Lower leg skin (tissue), 4 donors: ENCODE measurements around the gene ISLR2. TPM values are rescaled to one million over a fixed set of nuclear protein-coding genes. Genes with fewer than 3 reads are reported as not detected.
"Not testable (repeated sequence)": the region's sequence is repeated elsewhere in the genome, so short reads cannot be mapped to it uniquely, and the experiment has no call there.

Experiments
- DNase-seq, 2 donors: peaks; one replicate each; pipeline ENCODE4 v3.0.0-alpha.2; 2019; ENCODE audit warnings: low spot score in 2 of 2
- H3K4me3 ChIP-seq: fragments of 200-600 bp; sonication (generic); 2 replicates; pipeline ENCODE4 v1.5.1; 2017; ENCODE audit warnings: mild to moderate bottlenecking, low read depth; ENCODE audit not compliant: poor library complexity, severe bottlenecking
- CTCF ChIP-seq, 3 donors: fragments of 450-650 bp; IDR thresholded peaks; one replicate each; pipeline ENCODE4 v1.5.1; 2016; ENCODE audit warnings: antibody characterized with exemption in 3 of 3, mild to moderate bottlenecking in 3 of 3, moderate library complexity in 2 of 3
- POLR2A ChIP-seq, 2 donors: fragments of 450-650 bp; IDR thresholded peaks; one replicate each; pipeline ENCODE4 v1.6.1; 2016 to 2017; ENCODE audit warnings: antibody characterized with exemption in 2 of 2, mild to moderate bottlenecking in 1 of 2, moderate library complexity in 1 of 2
- WGBS, 2 donors: methylation state at CpG; one replicate each; pipeline ENCODE4 v1.1.5; 2018; 5-methylcytosine and 5-hydroxymethylcytosine counted together
- intact Hi-C: fragments of 100-400 bp; cut with DNase I; formaldehyde crosslinking; loops from one replicate; pipeline ENCODE4 v1.15.0; 2023; ENCODE audit warnings: low total_unique reads
- total RNA-seq, 4 donors: library from RNA; depleted of rRNA; stranded (reverse); fragments of >200 nt; gene quantifications; one replicate each; pipeline ENCODE4 v1.1.0, GENCODE V29; 2016

The ISLR2 gene
- total RNA-seq, 4 donors from 2014 or later: 0.17 to 0.91 (median 0.39) TPM; not detected in 1

DNA sequence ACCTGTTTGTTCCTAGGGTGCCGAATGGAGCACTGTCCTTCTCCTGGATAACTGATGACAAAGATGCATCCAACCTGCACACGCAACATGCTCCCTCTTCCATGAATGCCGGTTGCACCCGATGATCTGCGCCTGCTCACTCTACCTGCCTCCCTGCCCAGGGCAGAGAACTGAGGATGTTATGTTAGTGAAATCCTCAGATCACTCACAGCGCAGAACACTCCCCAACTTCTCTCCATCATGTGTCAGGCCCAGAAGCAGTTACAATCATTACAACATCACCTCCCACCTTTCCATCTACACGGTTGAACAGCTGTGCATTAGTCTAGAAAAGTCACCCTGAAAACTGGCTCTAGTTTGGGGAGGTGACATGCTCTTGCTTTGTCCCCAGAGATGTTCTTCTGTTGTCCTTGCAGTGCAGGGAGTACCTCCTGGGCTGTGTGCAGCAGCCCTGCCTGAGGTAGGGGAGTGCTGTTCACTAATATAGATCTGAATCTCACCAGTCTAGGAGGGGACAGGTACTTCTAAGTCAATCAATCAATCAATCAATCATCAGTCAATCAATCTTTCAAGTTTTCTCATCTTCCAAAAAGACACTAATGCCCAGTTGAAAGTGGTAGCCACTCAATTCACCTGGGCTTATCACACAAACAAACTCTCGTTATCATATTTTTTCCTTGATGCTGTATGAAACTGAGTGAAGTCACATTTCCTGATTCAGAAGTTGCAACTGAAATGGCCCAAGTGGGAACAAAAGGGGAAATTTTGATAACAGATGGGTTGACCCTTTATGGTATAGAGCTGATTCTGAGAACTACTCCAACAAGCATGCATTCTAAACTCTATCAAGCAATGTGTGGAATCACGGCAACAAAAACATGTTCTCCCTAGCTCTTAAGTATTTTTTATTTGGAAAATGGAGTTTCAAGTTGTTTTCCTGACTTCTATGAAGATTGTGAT, 27.8 kb downstream of the ISLR2 start:
- DNase-seq: no peak
- 90 to 92% methylated on average over 9 of the region's 9 CpGs for WGBS, 2 donors
- TF ChIP-seq POLR2A (IDR thresholded peaks at IDR 0.05): no peak
- TF ChIP-seq CTCF (IDR thresholded peaks at IDR 0.05): no peak
- H3K4me3 ChIP-seq: no peak overlapping the region
- intact Hi-C loops: no loop called here

- no peak overlapping the region for H3K4me3 ChIP-seq
- TF ChIP-seq POLR2A (IDR thresholded peaks at IDR 0.05): no peak
- TF ChIP-seq CTCF (IDR thresholded peaks at IDR 0.05): no peak
- DNase-seq: no peak
- intact Hi-C loops: no loop called here
- WGBS, 2 donors: 73 to 74% methylated on average over 5 of the region's 5 CpGs
These were observed 28.7 kb downstream of the ISLR2 start for GRCh38 chr15:74158855-74159650.

GRCh38 chr15:74159773-74160172, 29.4 kb downstream of the ISLR2 start:
- DNase-seq: no peak
- intact Hi-C loops: no loop called here
- WGBS, 2 donors: 90 to 94% methylated on average over 1 of the region's 1 CpG
- TF ChIP-seq POLR2A (IDR thresholded peaks at IDR 0.05) (no peak), CTCF (IDR thresholded peaks at IDR 0.05) (no peak)
- no peak overlapping the region for H3K4me3 ChIP-seq

GRCh38 chr15:74160390-74160789, 30.0 kb downstream of the ISLR2 start:
- DNase-seq, intact Hi-C loops, H3K4me3 ChIP-seq: not testable (repeated sequence)
- WGBS, 2 donors: 95 to 99% methylated on average over 3 of the region's 3 CpGs

GRCh38 chr15:74162195-74162536, 31.8 kb downstream of the ISLR2 start:
- WGBS, 2 donors: 91 to 96% methylated on average over 3 of the region's 3 CpGs
- intact Hi-C loops, DNase-seq, H3K4me3 ChIP-seq: not testable (repeated sequence)

DNA sequence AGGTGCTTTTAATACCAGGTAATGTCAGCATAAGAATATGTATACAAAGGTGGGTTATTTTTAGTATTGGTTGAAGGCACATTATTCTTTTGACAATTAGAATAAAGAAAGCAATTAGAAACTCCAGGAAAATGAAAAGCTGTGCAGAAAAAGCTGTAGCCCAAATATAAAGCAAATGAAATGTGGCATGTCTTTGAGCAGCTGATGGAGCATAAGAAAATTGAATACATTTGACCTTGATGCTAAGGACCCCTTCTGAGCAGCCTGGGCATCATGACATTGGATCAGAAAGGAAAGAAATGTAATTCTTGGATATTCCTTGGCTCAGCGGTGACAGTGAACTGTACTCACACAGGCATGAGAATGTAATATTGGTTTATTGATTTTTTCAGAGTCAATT, 35.1 kb downstream of the ISLR2 start:
- intact Hi-C loops: no loop called here
- 93 to 97% methylated on average over 1 of the region's 1 CpG for WGBS, 2 donors

More for the DNA sequence above, 35.1 kb downstream of the ISLR2 start:
- H3K4me3 ChIP-seq: no peak overlapping the region
- TF ChIP-seq POLR2A (IDR thresholded peaks at IDR 0.05): no peak
- no peak for TF ChIP-seq CTCF (IDR thresholded peaks at IDR 0.05)
- no peak for DNase-seq
